IPS-18c (cell line): Measurements from ENCODE around the gene UGT1A9.

Source experiments
- H3K4me3 ChIP-seq: 2 replicates; pipeline ENCODE4 v1.7.0; 2013; ENCODE audit warnings: low read depth, mild to moderate bottlenecking, low read length, moderate library complexity; ENCODE audit not compliant: insufficient read depth
- H3K9me3 ChIP-seq: one replicate; pipeline ENCODE4 v1.6.1; 2013; ENCODE audit warnings: mild to moderate bottlenecking, low read length, moderate library complexity; ENCODE audit not compliant: control insufficient read depth, insufficient read depth

UGT1A9 gene

GRCh38 chr2:233798335-233799086, 126.8 kb downstream of the UGT1A9 start:
- H3K9me3 ChIP-seq: no peaks in the 10 kb centered on the region

GRCh38 chr2:233799087-233799665, 127.5 kb downstream of the UGT1A9 start:
- Histone ChIP-seq H3K4me3 (no peak overlapping the region), H3K9me3 (no peaks in the 10 kb centered on the region)

More at GRCh38 chr2:233798335-233799086, 126.8 kb downstream of the UGT1A9 start:
- no peak overlapping the region for H3K4me3 ChIP-seq

GRCh38 chr2:233799716-233800115, 128.0 kb downstream of the UGT1A9 start:
- H3K4me3 ChIP-seq: no peak overlapping the region
- H3K9me3 ChIP-seq: no peaks in the 10 kb centered on the region

- Histone ChIP-seq H3K9me3 (no peaks in the 10 kb centered on the region), H3K4me3 (no peak overlapping the region)
These were observed 128.5 kb downstream of the UGT1A9 start for GRCh38 chr2:233800208-233800607.

GRCh38 chr2:233801357-233802131, 129.8 kb downstream of the UGT1A9 start:
- no peaks in the 10 kb centered on the region for H3K9me3 ChIP-seq
- H3K4me3 ChIP-seq: no peak overlapping the region

- Histone ChIP-seq H3K9me3 (no peaks in the 10 kb centered on the region), H3K4me3 (no peak overlapping the region)
These were observed 130.6 kb downstream of the UGT1A9 start for GRCh38 chr2:233802132-233802815.

- H3K4me3 ChIP-seq: no peak overlapping the region
- peaks cover 2% of the 10 kb centered on the region for H3K9me3 ChIP-seq
These were observed 131.7 kb downstream of the UGT1A9 start for GRCh38 chr2:233803292-233803911.

- Histone ChIP-seq H3K4me3 (no peak overlapping the region; the same call in 1 of the 2 replicates), H3K9me3 (peaks cover 2% of the 10 kb centered on the region)
These were observed 132.3 kb downstream of the UGT1A9 start for GRCh38 chr2:233803994-233804393.

GRCh38 chr2:233807215-233807865, 135.6 kb downstream of the UGT1A9 start:
- H3K9me3 ChIP-seq: peaks cover 2% of the 10 kb centered on the region
- H3K4me3 ChIP-seq: no peak overlapping the region

GRCh38 chr2:233807966-233808935, 136.6 kb downstream of the UGT1A9 start:
- H3K4me3 ChIP-seq: no peak overlapping the region
- H3K9me3 ChIP-seq: peaks cover 2% of the 10 kb centered on the region

- H3K9me3 ChIP-seq: peaks cover 2% of the 10 kb centered on the region
- no peak overlapping the region for H3K4me3 ChIP-seq
These were observed 138.7 kb downstream of the UGT1A9 start for GRCh38 chr2:233810385-233810784.

GRCh38 chr2:233811087-233811486, 139.4 kb downstream of the UGT1A9 start:
- Histone ChIP-seq H3K9me3 (peaks cover 2% of the 10 kb centered on the region), H3K4me3 (no peak overlapping the region)

- Histone ChIP-seq H3K4me3 (no peak overlapping the region), H3K9me3 (peaks cover 2% of the 10 kb centered on the region)
These were observed 140.0 kb downstream of the UGT1A9 start for GRCh38 chr2:233811732-233812131.

GRCh38 chr2:233813236-233814055, 141.7 kb downstream of the UGT1A9 start:
- no peaks in the 10 kb centered on the region for H3K9me3 ChIP-seq
- no peak overlapping the region for H3K4me3 ChIP-seq
